GM10847 (cell line): ENCODE results near the gene KIFBP.

ENCODE experiments used
- POLR2A ChIP-seq: IDR thresholded peaks from 2 replicates; pipeline ENCODE4 v1.6.1; 2011; ENCODE audit not compliant: insufficient read length; ENCODE audit errors: extremely low read depth

KIFBP gene

DNA sequence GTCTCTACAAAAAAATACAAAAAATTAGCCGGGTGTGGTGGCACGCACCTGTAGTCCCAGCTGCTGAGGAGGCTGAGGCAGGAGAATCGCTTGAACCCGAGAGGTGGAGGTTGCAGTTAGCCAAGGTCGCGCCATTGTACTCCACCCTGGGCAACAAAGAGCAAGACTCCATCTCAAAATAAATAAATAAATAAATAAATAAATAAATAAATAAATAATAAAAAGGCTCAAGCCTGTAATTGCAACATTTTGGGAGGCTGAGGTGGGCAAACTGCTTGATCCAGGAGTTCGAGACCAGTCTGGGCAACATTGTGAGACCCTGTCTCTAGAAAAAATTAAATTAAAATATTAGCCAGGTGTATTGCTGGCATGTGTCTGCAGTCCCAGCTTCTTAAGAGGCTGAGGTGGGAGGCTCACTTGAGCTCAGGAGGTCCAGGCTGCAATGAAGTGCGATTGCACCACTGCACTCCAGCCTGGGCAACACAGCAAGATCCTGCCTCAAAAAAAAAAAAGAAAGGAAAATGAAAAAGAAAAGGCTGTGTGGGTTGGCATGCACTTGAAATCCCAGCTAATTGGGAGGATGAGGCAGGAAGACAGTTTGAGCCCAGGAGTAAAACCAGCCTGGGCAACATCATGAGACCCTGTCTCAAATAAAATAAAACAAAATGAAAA lies 71.7 kb downstream of the KIFBP start:
- TF ChIP-seq POLR2A, result no peak

DNA sequence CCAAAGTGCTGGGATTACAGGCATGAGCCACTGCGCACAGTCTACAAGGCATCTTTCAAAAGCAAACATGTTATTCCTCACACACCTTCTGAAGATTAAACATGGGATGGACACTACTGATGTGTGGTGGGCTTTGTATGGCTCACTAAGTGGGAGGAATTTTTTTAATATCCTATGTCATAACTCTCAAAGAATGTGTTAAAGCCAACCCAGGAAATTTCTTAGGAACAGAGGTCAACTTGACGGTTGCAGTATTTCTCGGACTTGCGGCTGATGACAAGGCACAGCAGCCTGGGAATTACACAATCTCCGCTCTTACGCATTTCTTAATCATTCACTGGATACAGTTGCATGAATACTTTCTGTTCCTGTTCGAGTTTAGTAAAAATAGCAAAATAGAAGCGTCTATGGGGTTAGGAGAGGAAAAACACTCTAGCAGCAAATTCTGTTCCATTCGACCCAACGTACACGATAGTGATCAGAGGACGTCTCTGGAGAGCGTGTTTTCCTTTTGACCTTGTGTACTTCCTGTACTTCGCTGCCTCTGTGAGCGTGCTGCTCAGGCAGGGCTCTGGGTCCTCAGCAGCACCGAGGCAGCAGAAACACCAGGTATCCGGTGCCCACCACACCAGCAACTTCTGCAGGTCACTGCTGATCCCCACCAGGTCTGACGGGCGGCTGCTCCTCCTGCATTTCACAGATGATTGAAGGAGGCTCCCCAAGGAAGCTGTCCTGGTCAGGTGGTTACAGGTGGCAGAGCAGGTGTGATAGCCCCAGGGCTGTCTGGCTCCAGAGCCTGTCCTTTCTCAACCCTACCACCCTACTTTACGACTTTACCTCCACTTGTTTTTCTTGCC lies 72.9 kb downstream of the KIFBP start:
- TF ChIP-seq POLR2A, result peak; percentile 18

DNA sequence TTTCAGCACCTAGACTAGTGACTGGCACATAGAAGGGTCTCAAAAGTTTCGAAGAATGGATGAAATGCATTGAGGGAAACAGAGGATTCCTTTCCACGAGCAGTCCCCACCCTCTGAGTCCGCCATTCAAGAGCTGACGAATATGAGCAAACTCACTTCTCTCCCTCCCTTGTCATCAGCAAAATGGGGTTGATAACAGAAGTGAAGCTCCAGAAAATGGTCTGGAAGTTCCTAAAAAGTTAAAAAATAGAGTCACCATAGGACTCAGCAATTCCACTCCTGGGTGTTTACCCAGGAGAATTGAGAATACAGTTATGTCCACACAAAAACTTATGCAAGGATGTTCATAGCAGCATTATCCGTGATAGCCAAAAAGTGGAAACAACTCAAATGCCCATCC lies 74.3 kb downstream of the KIFBP start:
- TF ChIP-seq POLR2A, result no peak

DNA sequence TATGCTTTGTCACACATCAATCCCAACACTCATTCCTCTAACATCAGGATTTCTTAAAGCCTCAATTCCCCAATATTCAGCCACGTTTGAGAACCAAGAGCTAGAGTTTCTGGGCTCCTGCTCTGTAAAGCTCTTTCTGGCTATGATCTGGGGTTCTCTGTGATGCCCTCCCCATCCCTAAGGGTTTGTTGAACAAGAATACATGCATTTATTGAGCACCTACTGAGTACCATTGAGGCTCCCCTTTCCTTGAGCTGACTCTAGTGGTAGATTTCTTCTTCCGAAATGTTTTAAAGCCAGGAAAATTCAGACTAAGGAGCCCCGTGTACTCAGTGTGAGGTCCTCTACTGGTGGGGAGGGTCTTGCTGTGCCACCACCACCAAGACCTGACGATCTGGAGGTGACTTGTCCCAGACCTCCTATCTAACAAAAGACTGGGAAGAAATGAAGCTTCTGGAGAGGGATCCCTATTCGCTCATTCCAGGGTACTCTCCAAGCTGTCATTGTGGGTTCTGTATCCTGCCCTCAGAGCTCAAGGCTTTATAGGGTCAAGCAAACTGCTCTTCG lies 76.2 kb downstream of the KIFBP start:
- TF ChIP-seq POLR2A, result no peak

DNA sequence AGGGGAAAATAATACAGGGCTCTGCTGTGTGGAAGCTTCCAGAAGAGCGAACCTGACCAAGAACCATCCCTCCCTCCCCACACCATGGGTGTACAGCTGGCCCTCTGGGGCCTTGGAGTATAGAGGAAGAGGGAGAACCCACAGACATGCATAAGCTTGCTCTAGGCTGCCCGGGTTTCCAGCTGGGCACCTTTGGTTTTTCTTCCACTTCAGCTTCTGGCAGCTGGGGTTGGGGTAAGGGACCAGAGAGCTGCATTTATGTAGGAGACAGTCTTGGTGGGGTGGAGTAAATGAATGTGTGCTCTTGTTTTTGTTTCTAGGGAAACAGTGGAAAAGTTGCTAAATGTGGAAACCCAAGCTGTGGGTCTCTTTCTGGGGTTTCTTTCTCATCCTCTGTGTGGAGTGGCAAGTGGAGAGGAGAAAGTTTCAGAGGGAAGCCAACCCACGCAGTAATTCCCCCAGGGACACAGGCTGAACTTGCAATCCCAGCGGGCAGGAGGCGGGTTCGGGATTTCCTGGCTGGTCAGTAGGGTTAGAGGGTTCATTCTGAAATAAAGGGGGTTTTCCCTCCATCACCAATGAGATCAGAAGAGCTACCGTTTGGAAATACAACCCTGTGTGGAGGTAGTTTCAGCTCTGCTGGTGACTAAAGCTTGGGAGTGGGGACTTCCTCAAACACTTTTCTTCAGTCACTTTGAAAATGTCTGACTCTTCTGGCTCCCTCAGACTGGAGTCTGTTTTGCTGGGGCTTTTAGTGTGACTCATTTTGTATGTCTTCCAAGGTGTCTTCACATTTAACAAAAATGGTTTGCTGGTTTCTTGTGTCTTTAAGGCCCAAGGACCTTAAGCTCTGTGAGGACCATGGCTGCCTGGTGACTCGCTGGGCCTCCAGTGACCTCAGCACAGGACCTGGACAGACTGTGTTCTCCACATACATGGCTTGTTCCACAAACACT lies 77.1 kb downstream of the KIFBP start:
- no peak for TF ChIP-seq POLR2A
